HepG2 (cell line): ENCODE results near the gene SNX19. TPM values are rescaled to one million over a fixed set of nuclear protein-coding genes. Genes with fewer than 3 reads are reported as not detected.

Experiments used
- ATAC-seq: fragments of 200-7000 bp; cut with Tn5 transposase; 3 replicates; pipeline ENCODE4 v1.9.1; 2020; ENCODE audit warnings: mild to moderate bottlenecking, moderate library complexity
- BruUV-seq: library from RNA; stranded (reverse); fragments of 400-500 nt; replicated peaks from 2 replicates; lab custom pipeline; 2021; lab: Mats Ljungman, UMichigan
- CTCF ChIA-PET: fragments of 300-600 bp; formaldehyde crosslinking; extraction: SDS; loops from one replicate; lab custom pipeline; 2021; ENCODE audit warnings: low total read pairs, inconsistent platforms, low intra/inter-chr PET ratio; lab: Yijun Ruan, JAX
- POLR2A ChIA-PET: fragments of 350-600 bp; sonication (Branson Sonifier 250); formaldehyde crosslinking; loops from one replicate; lab custom pipeline; 2020; ENCODE audit warnings: antibody characterized with exemption, inconsistent platforms; lab: Yijun Ruan, JAX
- DNase-seq: peaks from one replicate; pipeline ENCODE4 v3.0.0-alpha.2; 2015; ENCODE audit warnings: low spot score
- FAIRE-seq: peaks from 3 replicates; lab custom pipeline; 2011; peaks lifted over from hg19 to GRCh38; lab: Jason Lieb, UNC
- H2AFZ ChIP-seq: one replicate; pipeline ENCODE4 v1.6.1; 2011; ENCODE audit warnings: low read length, inconsistent platforms
- H3K27ac ChIP-seq: fragments of 300-600 bp; 3 replicates; pipeline ENCODE4 v1.8.0; 2011; ENCODE audit warnings: mixed run types, mild to moderate bottlenecking, mixed read lengths, low read length, inconsistent platforms; ENCODE audit not compliant: insufficient read depth; ENCODE audit errors: extremely low read length
- H3K27me3 ChIP-seq, 2 experiments: fragments of 200-600 bp in 1 of 2; 2 replicates in 1 of 2; 3 replicates in 1 of 2; pipeline versions ENCODE4 v1.6.0 to v1.8.0; 2011; ENCODE audit warnings: low read length in 2 of 2, mild to moderate bottlenecking in 2 of 2, moderate library complexity in 2 of 2, inconsistent platforms in 1 of 2; ENCODE audit not compliant: insufficient read depth in 2 of 2, control insufficient read depth in 1 of 2
- H3K36me3 ChIP-seq, 2 experiments: fragments of 200-600 bp in 1 of 2; replicated peaks in 1 of 2; 2 replicates in 1 of 2; 3 replicates in 1 of 2; pipeline versions ENCODE4 v1.5.1 to v1.8.0; 2011; ENCODE audit warnings: low read length in 2 of 2, inconsistent platforms in 1 of 2; ENCODE audit not compliant: insufficient read depth in 2 of 2, control insufficient read depth in 1 of 2
- H3K4me1 ChIP-seq: 2 replicates; pipeline ENCODE4 v1.5.1; 2012; ENCODE audit warnings: low read length, inconsistent platforms; ENCODE audit not compliant: insufficient read depth
- H3K4me2 ChIP-seq: 2 replicates; pipeline ENCODE4 v1.6.0; 2011; ENCODE audit warnings: low read depth, low read length, inconsistent platforms
- H3K4me3 ChIP-seq, 3 experiments: fragments of 200-600 bp in 1 of 3; sonication (generic), shearing (Covaris generic) in 1 of 3; replicated peaks in 1 of 3; 2 replicates each; pipeline ENCODE4 v1.5.1; 2011 to 2016; ENCODE audit warnings: low read length in 3 of 3, inconsistent platforms in 2 of 3, low read depth in 2 of 3, mild to moderate bottlenecking in 2 of 3, control low read depth in 1 of 3, mixed read lengths in 1 of 3; ENCODE audit not compliant: insufficient read depth in 1 of 3
- H3K79me2 ChIP-seq: one replicate; pipeline ENCODE4 v1.6.1; 2011; ENCODE audit warnings: low read length, inconsistent platforms; ENCODE audit not compliant: insufficient read depth
- H3K9ac ChIP-seq: 2 replicates; pipeline ENCODE4 v1.6.0; 2011; ENCODE audit warnings: mild to moderate bottlenecking, low read depth, low read length, inconsistent platforms; ENCODE audit not compliant: insufficient read depth
- H3K9me3 ChIP-seq: 2 replicates; pipeline ENCODE4 v1.5.1; 2012; ENCODE audit warnings: mild to moderate bottlenecking, low read length
- H4K20me1 ChIP-seq: 2 replicates; pipeline ENCODE4 v1.6.0; 2011; ENCODE audit warnings: inconsistent platforms, mild to moderate bottlenecking, low read length, moderate library complexity; ENCODE audit not compliant: insufficient read depth
- ARID3A ChIP-seq: IDR thresholded peaks from 2 replicates; pipeline ENCODE4 v1.6.1; 2012; ENCODE audit warnings: low read depth, low read length, improper control_type of control experiment
- ATAD3A ChIP-seq: sonication (generic); formaldehyde crosslinking; IDR thresholded peaks from 2 replicates; pipeline ENCODE4 v1.4.0; 2020; ENCODE audit warnings: missing genetic modification reagents
- E2F2 ChIP-seq: sonication (generic); formaldehyde crosslinking; IDR thresholded peaks from 2 replicates; pipeline ENCODE4 v1.4.0; 2020; ENCODE audit warnings: missing genetic modification reagents, borderline replicate concordance
- E2F5 ChIP-seq: sonication (generic); formaldehyde crosslinking; conservative IDR thresholded peaks from 2 replicates; pipeline ENCODE4 v1.4.0; 2020; ENCODE audit warnings: missing genetic modification reagents
- MATR3 ChIP-seq: sonication (generic); formaldehyde crosslinking; IDR thresholded peaks from 2 replicates; pipeline ENCODE4 v1.4.0; 2020; ENCODE audit warnings: missing genetic modification reagents
- MLXIP ChIP-seq: sonication (generic); formaldehyde crosslinking; IDR thresholded peaks from 2 replicates; pipeline ENCODE4 v1.9.0; 2021; ENCODE audit warnings: missing genetic modification reagents, borderline replicate concordance
- MXD1 ChIP-seq: sonication (generic); formaldehyde crosslinking; IDR thresholded peaks from 2 replicates; pipeline ENCODE4 v1.4.0; 2020; ENCODE audit warnings: mild to moderate bottlenecking, missing genetic modification reagents
- RFX3 ChIP-seq: IDR thresholded peaks from 2 replicates; pipeline ENCODE4 v1.6.1; 2016; ENCODE audit warnings: missing biosample characterization, missing genetic modification reagents
- SATB2 ChIP-seq: sonication (generic); formaldehyde crosslinking; IDR thresholded peaks from 2 replicates; pipeline ENCODE4 v1.5.0; 2020; ENCODE audit warnings: missing genetic modification reagents
- SYNCRIP ChIP-seq: fragments of 200-400 bp; formaldehyde crosslinking; IDR thresholded peaks from 2 replicates; pipeline ENCODE4 v1.6.1; 2018; ENCODE audit warnings: mild to moderate bottlenecking, low read depth, low read length; ENCODE audit not compliant: insufficient read depth
- ZBTB39 ChIP-seq: sonication (generic); formaldehyde crosslinking; IDR thresholded peaks from 2 replicates; pipeline ENCODE4 v1.5.0; 2020; ENCODE audit warnings: missing genetic modification reagents
- ZFP36 ChIP-seq: fragments of 150-350 bp; IDR thresholded peaks from 2 replicates; pipeline ENCODE4 v1.6.1; 2018; ENCODE audit warnings: borderline replicate concordance, low read length, low read depth; ENCODE audit not compliant: partially characterized antibody
- ZNF44 ChIP-seq: sonication (generic); formaldehyde crosslinking; IDR thresholded peaks from 2 replicates; pipeline ENCODE4 v1.5.1; 2020; ENCODE audit warnings: mild to moderate bottlenecking, missing genetic modification reagents
- ZNF510 ChIP-seq: sonication (generic); formaldehyde crosslinking; IDR thresholded peaks from 2 replicates; pipeline ENCODE4 v1.4.0; 2020; ENCODE audit warnings: low read depth, mild to moderate bottlenecking, missing genetic modification reagents
- ZNF790 ChIP-seq: sonication (generic); formaldehyde crosslinking; IDR thresholded peaks from 2 replicates; pipeline ENCODE4 v1.8.0; 2022; ENCODE audit warnings: missing genetic modification reagents, mild to moderate bottlenecking, borderline replicate concordance
- WGBS: methylation state at CpG from one replicate; pipeline ENCODE4 v1.1.6; 2017; ENCODE audit warnings: low lambda C conversion rate; 5-methylcytosine and 5-hydroxymethylcytosine counted together
- in situ Hi-C: cut with HindIII; loops from 2 replicates; pipeline ENCODE4 v1.10.0; 2017; ENCODE audit warnings: low pct_unique_long_range_greater_than_20kb; ENCODE audit not compliant: extremely low pct_ligation_motif_present
- intact Hi-C: fragments of 100-400 bp; cut with micrococcal nuclease; formaldehyde crosslinking; loops from one replicate; pipeline ENCODE4 v1.10.0; 2022; ENCODE audit not compliant: unreplicated experiment
- polyA plus RNA-seq, 8 experiments: library from polyadenylated mRNA; depleted of rRNA in 3 of 8; stranded (reverse) in 7 of 8; unstranded in 1 of 8; fragments of >200 nt; fragmentation: Illumina TruSeq in 4 of 8; extraction: Trizol in 4 of 8; gene quantifications; 2 replicates each; pipeline versions ENCODE4 v1.2.1 to v1.2.3, GENCODE V29; 2011 to 2016; ENCODE audit warnings: low read depth in 4 of 8, missing spikeins in 1 of 8, mixed read lengths in 1 of 8; ENCODE audit not compliant: insufficient read depth in 1 of 8
- total RNA-seq, 5 experiments: library from RNA; depleted of rRNA; stranded (reverse); fragments of >200 nt; fragmentation: Illumina TruSeq; extraction: Trizol; gene quantifications; 2 replicates each; pipeline ENCODE4 v1.2.3, GENCODE V29; 2016; ENCODE audit warnings: low read depth in 1 of 5

SNX19 gene
- total and polyA plus RNA-seq, 2 of the 13 experiments (the other 11 are each of a cell fraction or from before 2014, with no cell fraction given) = 0.13 to 0.27 TPM

- Histone ChIP-seq H3K9me3 (no peaks in the 10 kb centered on the region), H2AFZ (no peak overlapping the region)
- intact Hi-C loops = no loop called here
- no peak for TF ChIP-seq ATAD3A (CRISPR knock-in tag)
- TF ChIP-seq ZNF790 (CRISPR knock-in tag) = no peak
- TF ChIP-seq MLXIP (CRISPR knock-in tag) = no peak
- TF ChIP-seq SATB2 (CRISPR knock-in tag) = no peak
- TF ChIP-seq ZFP36 = no peak
- TF ChIP-seq E2F5 (CRISPR knock-in tag) = no peak
- no peak for TF ChIP-seq ZNF44 (CRISPR knock-in tag)
- TF ChIP-seq ZNF510 (CRISPR knock-in tag) = no peak
- TF ChIP-seq ARID3A = no peak
- TF ChIP-seq SYNCRIP = no peak
- TF ChIP-seq MXD1 (CRISPR knock-in tag) = no peak
- TF ChIP-seq ZBTB39 (CRISPR knock-in tag) = no peak
- no peak for TF ChIP-seq E2F2 (CRISPR knock-in tag)
- TF ChIP-seq MATR3 (CRISPR knock-in tag) = no peak
- no peak for TF ChIP-seq RFX3
Measured at GRCh38 chr11:130839981-130840666, 76.2 kb downstream of the SNX19 start.

More at GRCh38 chr11:130839981-130840666, 76.2 kb downstream of the SNX19 start:
- Histone ChIP-seq H3K4me3 (no peak overlapping the region), H3K27ac (no peak overlapping the region), H3K9ac (no peak overlapping the region), H3K79me2 (no peaks in the 10 kb centered on the region), H4K20me1 (no peaks in the 10 kb centered on the region), H3K4me2 (no peak overlapping the region), H3K36me3 (no peaks in the 10 kb centered on the region), H3K27me3 (no peaks in the 10 kb centered on the region; a peak in 1 of 5 replicates), H3K4me1 (no peaks in the 10 kb centered on the region)
- no peak for FAIRE-seq
- ChIA-PET POLR2A (no interaction called here), CTCF (no interaction called here)
- no TSS peak for BruUV-seq
- in situ Hi-C loops = no loop called here
- no peak for DNase-seq
- ATAC-seq = no peak
- 11% methylated on average over 3 of the region's 3 CpGs for WGBS
